ENCODE data around the gene RIC8A.

RIC8A gene

GRCh38 chr11:255816-256215 is 48.3 kb downstream of the RIC8A start:
- TF ChIP-seq CTCF (IDR thresholded peaks at IDR 0.05; ENCODE audit: low read depth, low read length), result no peak

GRCh38 chr11:256952-257737 is 49.6 kb downstream of the RIC8A start:
- no peak for DNase-seq (ENCODE audit: extremely low read depth, low read depth)
- no peak for TF ChIP-seq CTCF (IDR thresholded peaks at IDR 0.05; ENCODE audit: low read depth, low read length)

More at GRCh38 chr11:255816-256215, 48.3 kb downstream of the RIC8A start:
- no peak for DNase-seq (ENCODE audit: extremely low read depth, low read depth)

- no peak for DNase-seq (ENCODE audit: extremely low read depth, low read depth)
- no peak for TF ChIP-seq CTCF (IDR thresholded peaks at IDR 0.05; ENCODE audit: low read depth, low read length)
These were observed 50.4 kb downstream of the RIC8A start for GRCh38 chr11:257766-258493.

GRCh38 chr11:259413-259812 is 51.9 kb downstream of the RIC8A start:
- no peak for TF ChIP-seq CTCF (IDR thresholded peaks at IDR 0.05; ENCODE audit: low read depth, low read length)
- DNase-seq (ENCODE audit: extremely low read depth, low read depth), result no peak

- TF ChIP-seq CTCF (IDR thresholded peaks at IDR 0.05; ENCODE audit: low read depth, low read length), result no peak
- DNase-seq (ENCODE audit: extremely low read depth, low read depth), result no peak
These were observed 54.1 kb downstream of the RIC8A start for GRCh38 chr11:261624-262023.
